Measurements from ENCODE around the gene GSTM1.
A peak's percentile ranks its signal among the peaks of the same experiment; 100 is the strongest.

The GSTM1 gene

DNA sequence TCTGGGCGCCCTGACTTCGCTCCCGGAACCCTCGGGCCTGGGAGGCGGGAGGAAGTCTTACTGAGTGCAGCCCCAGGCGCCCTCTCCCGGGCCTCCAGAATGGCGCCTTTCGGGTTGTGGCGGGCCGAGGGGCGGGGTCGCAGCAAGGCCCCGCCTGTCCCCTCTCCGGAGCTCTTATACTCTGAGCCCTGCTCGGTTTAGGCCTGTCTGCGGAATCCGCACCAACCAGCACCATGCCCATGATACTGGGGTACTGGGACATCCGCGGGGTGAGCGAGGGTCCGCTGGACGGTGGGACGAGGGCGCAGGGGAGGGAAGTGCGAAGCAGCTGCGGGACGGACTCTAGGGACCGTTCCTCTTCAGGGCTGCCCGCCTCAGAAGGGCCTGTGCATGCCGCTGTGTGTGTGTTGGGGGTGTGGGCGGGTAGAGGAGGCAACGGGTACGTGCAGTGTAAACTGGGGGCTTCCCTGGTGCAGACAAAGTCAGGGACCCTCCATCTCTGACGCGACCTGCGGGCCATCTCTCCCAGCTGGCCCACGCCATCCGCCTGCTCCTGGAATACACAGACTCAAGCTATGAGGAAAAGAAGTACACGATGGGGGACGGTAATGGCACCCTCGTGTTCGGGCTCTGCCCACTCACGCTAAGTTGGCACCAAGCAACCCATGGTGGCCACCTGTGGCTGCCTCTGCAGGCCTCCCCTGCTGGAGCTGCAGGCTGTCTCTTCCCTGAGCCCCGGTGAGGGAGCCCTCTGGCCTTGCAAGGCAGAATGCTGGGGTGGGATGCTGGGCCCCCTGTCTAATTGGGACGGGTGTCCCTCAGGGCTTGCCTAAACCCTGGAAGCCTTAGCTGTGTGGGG, at the start of gene GSTM1:
TSS of gene GSTM1 (plus strand) at position 177 of the 859 bp plus-strand sequence. CDS start at position 234, 57 bp downstream.
- DNase-seq: peak in 14 of 51 donors; percentile 13 to 88 (median 55)

DNA sequence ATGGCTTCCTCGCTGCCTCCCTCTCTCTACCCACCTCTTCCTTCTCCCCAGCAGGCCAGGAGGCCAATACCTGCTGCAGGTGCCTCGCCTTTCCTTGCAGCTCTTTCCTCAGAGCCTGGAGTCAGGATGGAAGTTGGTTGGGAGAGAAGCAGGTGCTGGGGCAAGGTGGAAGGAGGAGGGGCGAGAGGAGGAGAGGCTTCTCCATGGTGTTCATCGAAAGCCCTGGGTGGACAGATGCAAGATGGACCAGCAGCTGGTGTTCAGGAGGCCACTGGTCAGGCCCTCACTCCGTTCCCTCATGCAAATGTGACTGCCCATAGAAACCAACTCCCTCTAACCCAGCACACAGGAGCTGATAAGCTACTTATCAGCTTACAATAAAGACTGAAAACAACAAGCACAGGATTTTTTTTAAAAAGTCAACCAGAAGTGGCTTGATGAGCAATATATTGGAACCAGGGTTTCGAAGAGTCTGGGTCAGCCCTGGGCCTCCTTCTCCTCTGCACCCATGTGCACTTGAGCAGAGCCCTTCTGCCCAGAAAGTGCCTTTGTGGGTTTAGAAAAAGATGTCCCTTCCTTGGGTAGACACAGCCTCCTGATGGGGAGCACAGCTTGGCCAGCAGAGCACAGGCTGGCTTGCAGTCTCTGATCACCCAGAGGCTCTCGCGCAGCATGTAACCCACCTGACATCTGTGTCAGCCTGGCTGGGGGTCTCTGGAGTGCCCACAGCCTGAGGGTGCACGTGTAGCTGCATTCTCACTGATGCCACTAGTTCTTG, 48.4 kb upstream of the GSTM1 start:
- DNase-seq: no peak

DNA sequence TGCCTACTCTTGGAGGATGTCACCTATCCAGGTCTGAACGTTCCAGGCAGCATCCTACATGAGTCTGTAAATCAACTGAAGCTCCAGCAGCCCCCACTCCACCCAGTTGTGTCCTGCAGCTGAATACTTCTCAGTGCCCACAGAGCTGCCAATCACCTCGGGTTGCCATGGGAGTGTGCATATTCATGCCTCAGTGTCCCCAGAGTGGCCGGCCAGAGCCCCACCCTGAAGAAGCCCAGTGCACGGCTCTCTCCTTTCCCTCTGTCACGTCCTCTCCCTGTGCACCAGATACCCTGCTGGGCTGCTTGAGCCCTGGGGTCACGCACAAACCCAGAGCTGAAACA, 47.8 kb upstream of the GSTM1 start:
- DNase-seq: no peak

- peak in 47 of 51 donors; percentile 25 to 96 (median 73) for DNase-seq
Measured at GRCh38 chr1:109640285-109640865, 47.2 kb upstream of the GSTM1 start.

DNA sequence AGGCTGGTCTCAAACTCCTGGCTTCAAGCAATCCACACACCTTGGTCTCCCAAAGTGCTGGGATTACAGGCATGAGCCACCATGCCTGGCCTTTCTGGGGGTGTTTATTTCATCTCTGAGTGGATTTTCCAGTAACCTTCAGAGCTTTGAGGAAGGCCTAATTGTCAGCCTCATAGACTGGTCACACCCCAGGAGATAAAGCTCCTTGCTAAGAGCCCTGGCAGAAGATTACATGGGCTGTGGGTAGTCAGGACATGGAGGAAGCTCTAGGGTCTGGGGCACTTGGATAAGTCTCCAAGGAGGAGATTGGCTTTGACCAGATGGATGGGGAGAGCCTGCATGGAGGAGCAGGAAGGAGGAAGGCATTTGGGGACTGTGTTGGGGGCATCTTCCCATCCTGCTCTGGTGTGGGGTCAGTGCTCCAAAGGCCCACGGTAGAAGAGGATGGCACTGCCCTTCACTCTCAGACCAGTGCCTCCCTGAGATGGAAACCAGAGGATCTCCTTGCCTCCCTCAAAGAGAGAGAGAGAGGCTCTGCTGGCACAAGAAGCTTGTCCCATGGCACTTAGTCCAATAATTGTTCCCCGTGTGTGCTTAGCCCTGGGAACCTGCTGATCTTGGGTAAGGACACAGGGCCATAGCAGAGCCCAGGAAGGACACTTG, 46.4 kb upstream of the GSTM1 start:
- no peak for DNase-seq

GRCh38 chr1:109641861-109642260, 45.8 kb upstream of the GSTM1 start:
- DNase-seq: no peak

DNA sequence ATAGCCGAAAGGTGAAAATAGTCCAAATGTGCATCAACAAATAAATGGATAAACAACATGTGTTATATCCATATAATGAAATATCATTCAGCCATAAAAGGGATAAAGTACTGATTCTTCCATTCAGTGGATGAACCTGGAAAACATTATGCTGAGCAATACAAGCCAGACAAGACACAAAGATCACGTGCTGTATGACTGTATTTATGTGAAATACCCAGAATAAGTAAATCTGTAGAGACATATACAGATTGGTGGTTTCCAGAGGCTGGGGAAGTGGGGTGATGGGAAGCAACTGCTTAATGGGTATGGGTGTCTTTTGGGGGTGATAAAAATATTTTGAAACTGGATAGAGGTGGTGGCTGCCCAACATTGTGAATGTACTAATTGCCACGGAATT, 45.0 kb upstream of the GSTM1 start:
- DNase-seq: no peak

- DNase-seq: peak in 34 of 51 donors; percentile 19 to 68 (median 48)
Measured at GRCh38 chr1:109643385-109644230, 44.0 kb upstream of the GSTM1 start.

DNA sequence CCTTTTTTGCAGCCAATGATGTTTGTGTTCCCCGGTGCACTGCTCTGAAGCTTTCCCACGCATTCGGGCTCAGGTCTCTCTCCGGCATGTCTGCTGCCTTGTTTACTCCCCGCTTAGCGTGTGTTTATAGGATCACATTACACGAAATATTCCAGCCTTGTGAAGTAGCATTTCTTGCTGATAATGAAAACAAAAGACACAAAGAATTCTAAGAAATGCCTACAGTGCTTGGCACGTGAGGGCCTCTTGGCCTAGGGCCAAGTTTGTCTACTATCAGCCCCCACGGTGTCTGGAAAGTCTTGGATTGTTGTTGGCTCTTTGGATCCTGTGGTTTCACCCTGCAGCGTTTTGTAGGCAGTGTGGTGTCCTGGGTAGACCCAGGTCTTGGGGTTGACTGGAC, 42.9 kb upstream of the GSTM1 start:
- DNase-seq: no peak

GRCh38 chr1:109649491-109649914, 38.1 kb upstream of the GSTM1 start:
- peak in 2 of 51 donors; percentile 18 to 74 for DNase-seq

DNA sequence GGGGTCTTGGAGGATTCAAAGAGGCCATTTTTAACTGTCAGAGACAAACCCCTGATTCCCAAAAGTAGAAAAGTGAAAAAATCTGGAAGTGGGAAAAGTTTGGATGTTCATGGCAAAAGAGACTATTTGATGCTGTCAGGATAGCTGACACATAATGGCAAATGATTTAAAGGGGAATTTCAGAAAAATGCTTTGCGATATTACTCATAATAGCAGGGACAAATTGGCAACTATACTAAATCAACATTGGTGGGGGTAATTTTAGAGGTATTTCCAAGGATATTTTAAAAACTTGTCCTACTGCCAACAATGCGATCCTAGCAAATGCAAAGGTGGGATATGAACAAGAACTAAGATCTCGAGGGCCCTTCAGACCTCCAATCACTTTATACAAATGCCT, 37.0 kb upstream of the GSTM1 start:
- no peak for DNase-seq

DNA sequence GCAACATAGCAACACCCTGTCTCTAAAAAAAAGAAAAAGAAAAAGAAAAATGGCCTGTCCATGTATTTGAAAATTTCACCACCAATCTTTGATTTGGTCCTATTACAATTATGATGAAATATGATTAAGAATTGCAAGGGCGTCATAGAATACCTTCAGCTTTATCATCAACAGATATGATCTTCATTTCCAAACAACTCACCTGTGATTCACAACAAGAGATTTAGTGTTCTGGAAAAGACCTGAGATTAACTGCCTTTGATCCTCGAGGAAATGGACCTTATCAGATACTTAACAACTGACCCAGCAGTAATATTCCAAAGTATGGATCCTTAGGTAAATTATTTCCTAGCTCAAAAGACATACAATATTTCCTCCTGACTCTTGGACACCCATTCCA, 35.2 kb upstream of the GSTM1 start:
- DNase-seq: no peak

- DNase-seq: no peak
Measured at GRCh38 chr1:109653306-109653705, 34.3 kb upstream of the GSTM1 start.

DNA sequence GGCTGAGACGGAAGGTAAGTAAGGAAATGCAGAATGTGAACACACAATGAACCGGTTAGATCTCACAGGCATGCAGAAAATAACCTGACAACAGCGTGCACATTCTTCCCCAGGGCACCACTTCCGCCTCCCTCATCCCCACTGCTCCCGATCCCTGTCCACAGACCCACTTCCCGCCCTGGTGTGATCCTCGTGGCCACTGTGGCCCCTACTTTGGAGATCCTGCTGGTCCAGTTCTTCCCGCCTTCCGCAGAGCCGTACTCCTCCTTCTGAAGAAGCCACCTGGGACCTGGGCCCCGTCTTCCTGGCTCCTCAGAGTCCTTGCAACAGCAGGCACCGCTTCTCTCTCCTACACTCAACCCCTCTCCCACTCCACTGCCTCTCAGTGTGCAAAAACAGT, 33.1 kb upstream of the GSTM1 start:
- no peak for DNase-seq

- peak in 49 of 51 donors; percentile 17 to 85 (median 64) for DNase-seq
Measured at GRCh38 chr1:109655615-109656519, 31.8 kb upstream of the GSTM1 start, which contains the start of gene GSTM4. Gene GSTM4 (plus strand): TSS chr1:109656099. CDS start chr1:109656390, 291 bp downstream.

DNA sequence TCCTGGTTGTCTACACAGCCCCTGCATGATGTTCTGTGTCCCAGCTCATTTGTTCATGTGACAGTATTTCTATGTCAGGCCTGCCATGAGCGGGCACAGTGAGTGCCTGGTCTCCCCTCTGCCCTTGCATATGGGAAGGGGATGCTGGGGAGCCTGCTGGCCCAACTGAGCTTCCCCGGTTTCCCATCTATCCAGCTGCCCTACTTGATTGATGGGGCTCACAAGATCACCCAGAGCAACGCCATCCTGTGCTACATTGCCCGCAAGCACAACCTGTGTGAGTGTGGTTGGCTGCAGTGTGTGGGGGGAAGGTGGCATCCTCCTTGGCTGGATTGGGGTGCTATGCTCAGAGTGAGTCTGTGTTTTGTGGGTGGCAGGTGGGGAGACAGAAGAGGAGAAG, 30.2 kb upstream of the GSTM1 start:
- DNase-seq: no peak

- DNase-seq: no peak
Measured at GRCh38 chr1:109657970-109658369, 29.6 kb upstream of the GSTM1 start.

DNA sequence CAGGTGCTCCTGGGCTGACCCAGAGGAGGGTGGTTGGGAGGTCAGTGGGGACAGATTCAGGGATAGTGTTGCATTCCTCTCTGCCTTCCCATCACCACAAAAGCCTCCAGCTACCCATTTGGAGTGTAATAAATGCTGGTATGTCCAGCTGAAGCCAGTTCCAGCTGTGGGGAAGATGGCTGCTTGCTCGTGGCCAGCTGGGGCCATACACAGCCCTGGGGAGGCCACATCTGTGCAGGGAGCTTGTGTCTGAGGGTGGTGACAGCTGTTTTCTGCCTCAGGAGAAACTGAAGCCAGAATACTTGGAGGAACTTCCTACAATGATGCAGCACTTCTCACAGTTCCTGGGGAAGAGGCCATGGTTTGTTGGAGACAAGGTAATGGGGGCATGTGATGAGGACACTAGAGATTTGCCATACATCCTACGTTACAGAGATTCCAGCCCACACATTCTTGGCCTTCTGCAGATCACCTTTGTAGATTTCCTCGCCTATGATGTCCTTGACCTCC, 29.0 kb upstream of the GSTM1 start:
- no peak for DNase-seq

GRCh38 chr1:109659145-109659544, 28.5 kb upstream of the GSTM1 start:
- DNase-seq: no peak
